HG03575 (cell line): ENCODE results near the gene SINHCAF.
"Not testable (repeated sequence)": the region's sequence is repeated elsewhere in the genome, so short reads cannot be mapped to it uniquely, and the experiment has no call there.

ENCODE experiments used
- ATAC-seq: cut with Tn5 transposase; IDR thresholded peaks from one replicate; pipeline ENCODE4 v1.9.1; 2021; ENCODE audit not compliant: unreplicated experiment, insufficient number of reproducible peaks, low FRiP score; ENCODE audit errors: extremely low read depth

The SINHCAF gene

GRCh38 chr12:31238764-31239387 lies 87.1 kb downstream of the SINHCAF start:
- ATAC-seq = peak; percentile 78

GRCh38 chr12:31238333-31238732 lies 87.6 kb downstream of the SINHCAF start:
- ATAC-seq = not testable (repeated sequence)

- ATAC-seq = no peak
Observed at GRCh38 chr12:31236998-31237637, 88.8 kb downstream of the SINHCAF start.

GRCh38 chr12:31235868-31236395 lies 90.0 kb downstream of the SINHCAF start:
- ATAC-seq = no peak

GRCh38 chr12:31234955-31235867 lies 90.7 kb downstream of the SINHCAF start:
- no peak for ATAC-seq

GRCh38 chr12:31234053-31234840 lies 91.7 kb downstream of the SINHCAF start:
- no peak for ATAC-seq

- no peak for ATAC-seq
Observed at GRCh38 chr12:31233061-31233730, 92.8 kb downstream of the SINHCAF start.

GRCh38 chr12:31232361-31232965 lies 93.5 kb downstream of the SINHCAF start:
- no peak for ATAC-seq

GRCh38 chr12:31231611-31232360 lies 94.2 kb downstream of the SINHCAF start:
- ATAC-seq = no peak
